Stimulated activated naive B cell treated with anti-CD40 and anti-IgM and Interleukin-4, amounts not matched to agents 10 μg/mL and 1 μg/mL and 100 μg/mL, for 72 hours (primary cell): ENCODE measurements around the gene GMEB2.
"Not testable (repeated sequence)": the region's sequence is repeated elsewhere in the genome, so short reads cannot be mapped to it uniquely, and the experiment has no call there.

Experiments used
- ATAC-seq, 2 donors: fragments of 150-1000 bp; cut with Tn5 transposase; replicated peaks; 2 replicates each; pipeline ENCODE4 v1.10.0; 2021; ENCODE audit warnings: moderate library complexity in 1 of 2
- DNase-seq: peaks from one replicate; pipeline ENCODE4 v3.0.0; 2021
- H3K27ac Mint-ChIP-seq: one replicate; pipeline ENCODE4 v1.8.0; 2022; ENCODE audit warnings: mild to moderate bottlenecking, mixed read lengths
- H3K27me3 Mint-ChIP-seq, 2 donors: one replicate each; pipeline ENCODE4 v1.8.0; 2022; ENCODE audit warnings: mixed read lengths in 2 of 2
- H3K36me3 Mint-ChIP-seq, 2 donors: one replicate each; pipeline ENCODE4 v1.8.0; 2022; ENCODE audit warnings: mixed read lengths in 2 of 2, mild to moderate bottlenecking in 1 of 2
- H3K4me1 Mint-ChIP-seq, 2 donors: one replicate each; pipeline ENCODE4 v1.8.0; 2022; ENCODE audit warnings: mixed read lengths in 2 of 2, mild to moderate bottlenecking in 1 of 2
- H3K4me3 Mint-ChIP-seq, 2 donors: one replicate each; pipeline ENCODE4 v1.8.0; 2022; ENCODE audit warnings: mild to moderate bottlenecking in 2 of 2, mixed read lengths in 2 of 2, moderate library complexity in 1 of 2
- H3K9me3 Mint-ChIP-seq, 2 donors: one replicate each; pipeline ENCODE4 v1.8.0; 2022; ENCODE audit warnings: mixed read lengths in 2 of 2, mild to moderate bottlenecking in 1 of 2

GMEB2 gene

GRCh38 chr20:63639093-63639975 is 12.4 kb upstream of the GMEB2 start:
- H3K27ac Mint-ChIP-seq, result peak overlapping the region; percentile 99
- DNase-seq (peak; percentile 47), ATAC-seq (peak; percentile 41 to 49)
- peaks cover 28 to 57% of the 10 kb centered on the region in 2 donors for H3K4me1 Mint-ChIP-seq
- H3K4me3 Mint-ChIP-seq, result peak overlapping the region; percentile 82 to 87
- no peaks in the 10 kb centered on the region for H3K9me3 Mint-ChIP-seq
- H3K27me3 Mint-ChIP-seq, result no peaks in the 10 kb centered on the region
- peaks cover 2 to 6% of the 10 kb centered on the region in 2 donors for H3K36me3 Mint-ChIP-seq

GRCh38 chr20:63636752-63637628 is 10.1 kb upstream of the GMEB2 start:
- no peak for DNase-seq
- Mint-ChIP-seq H3K4me1 (peaks cover 29 to 59% of the 10 kb centered on the region in 2 donors), H3K27me3 (no peaks in the 10 kb centered on the region), H3K4me3 (peak overlapping the region in 1 of 2 donors; percentile 35), H3K9me3 (no peaks in the 10 kb centered on the region), H3K36me3 (peaks cover 2 to 6% of the 10 kb centered on the region in 2 donors), H3K27ac (peak overlapping the region; percentile 65)
- ATAC-seq, result no peak

- Mint-ChIP-seq H3K36me3 (peaks cover 2 to 6% of the 10 kb centered on the region in 2 donors), H3K27me3 (no peaks in the 10 kb centered on the region), H3K4me1 (peaks cover 35 to 72% of the 10 kb centered on the region in 2 donors), H3K4me3 (peak overlapping the region; percentile 25 to 65), H3K27ac (peak overlapping the region; percentile 98), H3K9me3 (no peaks in the 10 kb centered on the region)
- peak; percentile 74 for DNase-seq
- ATAC-seq, result peak; percentile 85 to 86
These were observed 8.7 kb upstream of the GMEB2 start for GRCh38 chr20:63635431-63636141.

GRCh38 chr20:63633732-63634131 is 6.8 kb upstream of the GMEB2 start:
- Mint-ChIP-seq H3K27ac (peak overlapping the region; percentile 83), H3K9me3 (no peaks in the 10 kb centered on the region), H3K4me3 (no peak overlapping the region), H3K4me1 (peaks cover 30 to 75% of the 10 kb centered on the region in 2 donors), H3K27me3 (no peaks in the 10 kb centered on the region), H3K36me3 (peaks cover 8 to 12% of the 10 kb centered on the region in 2 donors)
- ATAC-seq (no peak), DNase-seq (no peak)

GRCh38 chr20:63631426-63631825 is 4.5 kb upstream of the GMEB2 start:
- not testable (repeated sequence) for H3K27me3 Mint-ChIP-seq, DNase-seq, H3K9me3 Mint-ChIP-seq
- H3K4me1 Mint-ChIP-seq, result peaks cover 27 to 70% of the 10 kb centered on the region in 2 donors
- peak in 1 of 2 donors; percentile 8 for ATAC-seq
- peak overlapping the region; percentile 94 for H3K27ac Mint-ChIP-seq
- peaks cover 16 to 18% of the 10 kb centered on the region in 2 donors for H3K36me3 Mint-ChIP-seq
- H3K4me3 Mint-ChIP-seq, result peak overlapping the region; percentile 33 to 49

- H3K27ac Mint-ChIP-seq, result peak overlapping the region; percentile 94
- H3K4me1 Mint-ChIP-seq, result peaks cover 27 to 71% of the 10 kb centered on the region in 2 donors
- not testable (repeated sequence) for H3K27me3 Mint-ChIP-seq, ATAC-seq, DNase-seq, H3K9me3 Mint-ChIP-seq
- peak overlapping the region; percentile 6 to 17 for H3K4me3 Mint-ChIP-seq
- peaks cover 16 to 18% of the 10 kb centered on the region in 2 donors for H3K36me3 Mint-ChIP-seq
These were observed 4.1 kb upstream of the GMEB2 start for GRCh38 chr20:63630956-63631355.

- peak; percentile 26 to 29 for ATAC-seq
- Mint-ChIP-seq H3K27me3 (no peaks in the 10 kb centered on the region), H3K4me1 (peaks cover 28 to 69% of the 10 kb centered on the region in 2 donors)
These were observed 1.5 kb upstream of the GMEB2 start for GRCh38 chr20:63628246-63628975.

GRCh38 chr20:63627751-63628245 is 897 bp upstream of the GMEB2 start:
- ATAC-seq, result peak; percentile 0 to 6
- Mint-ChIP-seq H3K27me3 (no peaks in the 10 kb centered on the region), H3K9me3 (no peaks in the 10 kb centered on the region), H3K27ac (peak overlapping the region; percentile 100), H3K36me3 (peaks cover 23 to 31% of the 10 kb centered on the region in 2 donors), H3K4me1 (peaks cover 28 to 68% of the 10 kb centered on the region in 2 donors), H3K4me3 (peak overlapping the region; percentile 99 to 100)
- DNase-seq, result no peak

More at GRCh38 chr20:63628246-63628975, 1.5 kb upstream of the GMEB2 start:
- Mint-ChIP-seq H3K4me3 (peak overlapping the region; percentile 99 to 100), H3K27ac (peak overlapping the region; percentile 100), H3K36me3 (peaks cover 22 to 29% of the 10 kb centered on the region in 2 donors), H3K9me3 (no peaks in the 10 kb centered on the region)
- DNase-seq, result peak; percentile 68

- DNase-seq, result peak; percentile 92
- Mint-ChIP-seq H3K4me1 (peaks cover 33 to 68% of the 10 kb centered on the region in 2 donors), H3K9me3 (no peaks in the 10 kb centered on the region), H3K27me3 (no peaks in the 10 kb centered on the region), H3K36me3 (peaks cover 29 to 36% of the 10 kb centered on the region in 2 donors), H3K27ac (peak overlapping the region; percentile 100), H3K4me3 (peak overlapping the region; percentile 99 to 100)
- peak; percentile 71 to 74 for ATAC-seq
These were observed 339 bp upstream of the GMEB2 start for GRCh38 chr20:63627129-63627750.

- peak; percentile 65 to 66 for ATAC-seq
- no peaks in the 10 kb centered on the region for H3K9me3 Mint-ChIP-seq
- DNase-seq, result peak; percentile 73
- peaks cover 31 to 43% of the 10 kb centered on the region in 2 donors for H3K36me3 Mint-ChIP-seq
- peaks cover 30 to 63% of the 10 kb centered on the region in 2 donors for H3K4me1 Mint-ChIP-seq
- H3K4me3 Mint-ChIP-seq, result peak overlapping the region; percentile 84 to 85
- no peaks in the 10 kb centered on the region for H3K27me3 Mint-ChIP-seq
- peak overlapping the region; percentile 98 for H3K27ac Mint-ChIP-seq
These were observed 1.0 kb downstream of the GMEB2 start for GRCh38 chr20:63625771-63626423.

- peaks cover 34 to 59% of the 10 kb centered on the region in 2 donors for H3K4me1 Mint-ChIP-seq
- H3K9me3 Mint-ChIP-seq, result no peaks in the 10 kb centered on the region
- H3K36me3 Mint-ChIP-seq, result peaks cover 34 to 44% of the 10 kb centered on the region in 2 donors
- H3K4me3 Mint-ChIP-seq, result peak overlapping the region in 1 of 2 donors; percentile 19
- H3K27ac Mint-ChIP-seq, result peak overlapping the region; percentile 98
- no peak for DNase-seq
- H3K27me3 Mint-ChIP-seq, result no peaks in the 10 kb centered on the region
- ATAC-seq, result no peak
These were observed 2.4 kb downstream of the GMEB2 start for GRCh38 chr20:63624486-63624885.

- DNase-seq, result no peak
- H3K27me3 Mint-ChIP-seq, result no peaks in the 10 kb centered on the region
- H3K36me3 Mint-ChIP-seq, result peaks cover 34 to 42% of the 10 kb centered on the region in 2 donors
- peaks cover 31 to 43% of the 10 kb centered on the region in 2 donors for H3K4me1 Mint-ChIP-seq
- no peak for ATAC-seq
- H3K27ac Mint-ChIP-seq, result peak overlapping the region; percentile 81
- H3K4me3 Mint-ChIP-seq, result no peak overlapping the region
- H3K9me3 Mint-ChIP-seq, result no peaks in the 10 kb centered on the region
These were observed 4.2 kb downstream of the GMEB2 start for GRCh38 chr20:63622732-63623131.
